Activated naive CD8-positive, alpha-beta T cell treated with anti-CD3 and anti-CD28 coated beads, Interleukin-2, amount 50 U/mL, for 16 hours (primary cell): ENCODE results near the gene FASN.
A peak's percentile ranks its signal among the peaks of the same experiment; 100 is the strongest.

Experiments
- DNase-seq: peaks from one replicate; pipeline ENCODE4 v3.0.0-alpha.2; 2020; ENCODE audit warnings: low read depth, low spot score

Gene FASN

DNA sequence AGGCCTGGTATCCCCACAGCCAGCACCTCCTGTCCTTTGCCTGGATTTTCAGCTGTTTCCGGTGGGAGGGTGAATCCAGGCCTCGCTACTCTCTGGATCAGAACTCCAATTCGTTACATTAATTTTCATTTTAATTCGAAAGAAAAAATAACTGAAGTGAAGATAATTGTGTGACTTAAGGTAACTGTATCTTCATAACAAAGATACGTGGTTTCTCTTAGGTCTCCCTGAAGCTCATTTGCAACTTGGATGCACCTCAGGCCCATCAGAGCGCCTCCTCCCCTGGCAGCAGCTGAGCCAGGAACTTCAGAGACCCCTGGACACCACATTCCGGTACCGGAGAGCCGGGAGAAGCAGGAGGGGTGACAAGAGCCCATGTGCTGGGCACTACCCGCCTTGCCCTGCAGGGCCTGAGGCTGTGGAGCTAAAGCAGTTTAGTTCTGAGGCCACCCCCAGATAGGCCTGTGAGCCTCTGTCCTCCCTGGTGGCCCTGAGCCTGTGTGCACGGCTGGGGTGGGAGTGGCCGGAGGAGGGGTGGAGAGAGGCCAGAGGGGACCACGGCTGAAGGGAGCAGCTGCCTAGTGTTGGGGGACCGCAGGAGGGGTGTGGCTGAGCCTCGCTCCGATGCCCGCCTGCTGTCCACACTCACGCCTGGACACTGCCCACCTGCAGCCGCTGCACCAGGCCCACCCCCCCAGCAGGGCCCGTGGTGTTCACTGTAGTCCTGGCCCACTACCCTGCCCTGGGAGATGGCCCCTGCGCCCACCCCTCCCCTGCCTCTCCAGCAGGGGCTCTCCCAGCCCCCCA is 21.0 kb downstream of the FASN start:
- no peak for DNase-seq

GRCh38 chr17:82076018-82076784 is 21.8 kb downstream of the FASN start:
- no peak for DNase-seq

DNA sequence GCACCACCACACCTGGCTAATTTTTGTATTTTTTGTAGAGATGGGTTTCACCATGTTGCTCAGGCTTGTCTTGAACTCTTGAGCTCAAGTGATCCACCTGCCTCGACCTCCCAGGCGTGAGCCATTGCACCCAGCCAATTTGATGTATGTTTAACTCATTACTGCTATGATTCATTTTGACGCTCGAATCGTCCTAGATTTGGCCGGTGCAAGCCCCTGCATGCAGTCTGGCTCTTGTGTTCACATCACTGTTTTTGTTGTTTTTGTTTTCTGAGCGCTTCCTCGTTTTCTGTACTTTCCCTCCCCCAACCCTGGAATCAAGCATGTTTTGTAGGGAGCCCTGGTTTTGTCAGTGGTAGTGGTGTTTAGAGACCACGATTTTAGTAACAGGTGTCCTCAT is 24.6 kb downstream of the FASN start:
- no peak for DNase-seq

DNA sequence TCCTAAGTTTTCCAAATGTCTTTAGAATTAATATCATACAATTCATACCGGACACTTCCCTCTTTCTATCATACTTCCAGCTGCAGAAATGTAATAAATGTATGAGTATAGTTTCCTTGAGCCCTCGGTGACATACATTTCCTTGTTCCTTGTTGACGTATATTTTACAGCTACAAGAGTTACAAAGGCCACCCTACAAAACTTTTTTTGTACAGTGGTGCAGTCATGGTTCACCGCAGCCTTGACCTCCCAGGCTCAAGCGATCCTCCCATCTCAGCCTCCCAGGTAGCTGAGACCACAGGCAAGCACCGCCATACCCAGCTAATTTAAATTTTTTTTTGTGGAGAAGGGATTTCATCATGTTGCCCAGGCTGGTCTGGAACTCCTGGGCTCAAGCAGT is 25.2 kb downstream of the FASN start:
- no peak for DNase-seq

GRCh38 chr17:82070611-82071010 is 27.4 kb downstream of the FASN start:
- no peak for DNase-seq

GRCh38 chr17:82065638-82066303 is 32.3 kb downstream of the FASN start, which contains the start of gene DUS1L:
TSS of gene DUS1L (minus strand) at chr17:82065804. CDS start at chr17:82065059, 745 bp downstream.
- DNase-seq: peak; percentile 27

GRCh38 chr17:82065193-82065637 is 32.8 kb downstream of the FASN start:
- DNase-seq: no peak

GRCh38 chr17:82064433-82065192 is 33.4 kb downstream of the FASN start:
- no peak for DNase-seq

GRCh38 chr17:82063424-82064415 is 34.3 kb downstream of the FASN start:
- no peak for DNase-seq

DNA sequence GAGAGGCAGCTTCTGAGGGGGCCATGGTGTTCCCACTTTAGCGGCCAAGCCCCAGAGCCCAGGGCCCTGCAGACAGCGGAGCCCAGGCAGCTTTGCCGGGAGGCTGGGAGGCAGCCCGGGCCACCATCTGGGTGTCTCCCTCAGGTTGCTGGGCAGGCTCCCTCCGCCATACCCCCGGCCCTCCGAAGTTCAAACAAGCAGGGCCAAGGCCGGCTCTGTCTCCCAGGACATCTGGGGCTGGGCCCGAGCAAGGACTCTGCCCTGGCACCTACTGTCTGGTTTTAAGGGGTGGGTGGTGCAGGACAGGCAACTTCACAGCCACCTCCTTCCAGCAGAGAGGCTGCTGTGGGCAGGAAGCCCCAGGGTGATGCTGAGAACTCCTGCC is 35.1 kb downstream of the FASN start:
- no peak for DNase-seq

DNA sequence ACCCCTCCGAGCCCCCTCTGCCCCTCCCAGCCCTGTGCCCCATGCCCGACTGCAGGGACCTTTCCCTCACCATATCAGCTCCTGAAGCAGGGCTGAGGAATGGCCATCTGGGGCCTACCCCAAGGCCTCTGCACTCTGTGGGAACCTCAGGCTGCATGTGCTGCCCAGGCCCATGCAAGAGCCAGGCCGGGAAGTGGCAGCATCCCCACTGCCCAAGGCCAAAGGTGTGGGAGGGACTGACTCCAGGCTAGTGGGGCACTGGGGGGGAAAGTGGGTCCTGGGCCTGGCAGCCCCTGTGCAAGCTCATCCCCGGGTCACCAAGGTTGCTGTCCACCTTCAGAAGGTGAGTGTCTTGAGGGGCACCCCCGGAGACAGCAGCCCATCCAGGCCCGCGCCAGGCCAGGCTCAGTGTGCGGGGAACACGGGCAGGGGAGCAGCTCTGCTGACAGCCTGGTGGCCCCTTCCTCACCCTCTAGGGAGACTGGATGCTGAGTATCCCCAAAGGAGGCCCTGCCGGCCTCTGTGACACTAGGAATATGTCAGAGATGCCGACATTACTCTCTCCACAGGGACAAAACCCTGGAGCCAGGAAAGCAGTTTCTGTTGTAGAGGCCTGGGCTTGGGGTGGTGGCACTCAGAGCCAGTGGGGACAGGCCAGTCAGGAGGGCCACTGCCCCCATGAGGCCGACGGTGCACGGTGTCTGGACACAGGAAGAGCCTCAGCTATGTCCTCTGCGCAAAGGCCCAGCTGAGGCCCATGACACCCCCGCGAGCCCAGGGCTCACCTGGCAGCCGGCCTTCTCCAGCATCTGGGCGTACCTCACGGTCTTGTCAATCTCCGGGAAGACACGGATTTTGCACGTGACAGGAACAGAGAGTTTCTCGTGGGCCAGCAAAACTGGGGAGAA is 35.7 kb downstream of the FASN start:
- no peak for DNase-seq

DNA sequence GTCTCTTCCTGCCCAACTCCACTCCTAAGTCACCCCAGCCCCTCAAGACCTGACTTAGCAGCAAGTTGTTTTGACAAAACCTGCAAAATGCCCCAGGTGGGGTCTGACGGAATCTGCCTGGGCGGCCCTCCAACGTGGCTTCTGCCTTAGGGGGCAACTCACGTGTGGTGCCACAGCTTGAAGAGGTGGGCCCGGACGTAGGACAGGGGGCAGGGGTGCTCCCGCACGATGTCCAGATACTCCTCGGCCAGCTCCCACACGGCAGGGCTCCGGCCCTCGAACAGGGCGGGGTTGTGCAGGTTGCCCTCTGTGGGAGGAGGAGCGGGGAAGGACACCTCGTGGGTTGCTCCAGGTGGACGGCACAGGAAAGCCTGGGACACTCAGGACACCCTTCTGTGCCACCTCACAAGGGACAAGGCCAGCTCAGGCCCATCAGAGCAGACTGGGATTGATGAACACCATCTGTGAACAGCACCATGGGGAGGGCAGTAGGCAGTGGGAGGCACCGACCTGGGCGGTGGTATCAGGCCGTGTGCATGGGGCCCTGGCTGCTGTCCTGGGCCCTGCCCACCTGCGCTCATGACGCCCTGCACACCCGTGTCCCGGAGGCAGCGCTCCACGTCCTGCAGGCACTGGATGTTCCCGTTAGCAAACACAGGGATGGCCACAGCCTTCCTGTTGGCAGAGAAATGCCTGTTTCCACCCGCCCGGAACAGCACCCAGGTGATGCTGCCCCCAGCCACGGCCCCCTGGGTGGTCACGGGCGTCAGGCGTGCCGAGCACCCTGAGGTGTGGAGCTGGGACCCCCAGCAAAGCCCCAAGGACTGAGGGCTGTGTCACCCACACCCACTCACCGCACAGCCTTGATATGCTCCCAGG is 36.8 kb downstream of the FASN start:
- DNase-seq: no peak

GRCh38 chr17:82060614-82061013 is 37.4 kb downstream of the FASN start:
- DNase-seq: no peak

DNA sequence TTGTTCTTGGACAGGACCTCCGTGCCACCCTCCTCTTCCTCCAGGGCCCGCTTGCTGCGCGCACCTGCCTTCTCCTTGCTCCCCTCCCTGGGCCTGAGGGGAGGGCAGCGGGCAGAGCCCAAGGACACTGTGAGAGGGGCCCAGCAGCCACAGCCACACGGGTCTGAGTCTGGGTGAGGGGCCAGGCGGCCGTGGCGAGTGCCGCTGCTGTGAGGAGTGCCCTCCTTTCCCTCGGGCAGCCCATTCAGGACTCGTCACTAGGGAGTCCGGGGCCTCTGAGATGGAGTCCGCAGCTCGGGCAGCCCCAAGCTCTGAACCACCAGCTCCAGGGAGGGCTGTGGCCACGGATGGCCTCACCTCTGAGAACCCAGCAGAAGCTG is 38.0 kb downstream of the FASN start:
- no peak for DNase-seq

DNA sequence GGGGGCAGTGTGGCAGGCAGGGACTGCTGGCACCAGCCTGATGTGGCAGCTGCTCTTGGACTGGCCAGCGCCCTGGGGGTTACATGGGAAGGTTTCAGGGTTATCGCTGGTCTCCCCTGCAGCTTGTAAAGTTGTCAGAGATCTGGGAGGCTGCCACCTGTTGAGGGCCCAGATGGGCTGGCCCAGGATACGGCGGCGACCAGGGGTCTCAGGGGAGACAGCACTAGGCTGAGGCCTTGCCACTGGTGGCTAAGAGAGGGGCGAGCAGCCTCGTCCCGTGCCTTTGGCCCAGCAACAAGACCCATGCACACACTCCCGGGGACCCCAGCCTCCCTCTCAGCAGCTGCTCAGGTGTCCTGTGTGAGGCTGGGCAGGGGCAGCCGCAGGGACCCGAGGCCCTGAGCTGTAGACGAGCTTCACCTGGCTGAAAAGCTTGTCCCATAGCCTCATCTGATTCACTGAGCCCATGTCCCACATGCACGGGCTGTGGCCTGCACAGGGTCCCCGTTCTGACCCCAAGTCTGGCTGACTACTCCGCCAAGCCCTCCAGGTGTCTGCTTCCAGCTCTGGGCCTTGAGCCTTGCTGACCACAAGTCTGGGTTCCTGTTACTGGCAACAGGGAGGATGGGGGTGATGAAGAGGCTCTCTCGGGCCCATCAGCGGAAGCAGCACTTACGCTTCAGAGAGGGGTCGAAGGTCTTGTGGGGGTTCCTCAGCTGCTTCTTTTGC is 38.6 kb downstream of the FASN start:
- DNase-seq: no peak

GRCh38 chr17:82058855-82059249 is 39.2 kb downstream of the FASN start:
- DNase-seq: no peak

DNA sequence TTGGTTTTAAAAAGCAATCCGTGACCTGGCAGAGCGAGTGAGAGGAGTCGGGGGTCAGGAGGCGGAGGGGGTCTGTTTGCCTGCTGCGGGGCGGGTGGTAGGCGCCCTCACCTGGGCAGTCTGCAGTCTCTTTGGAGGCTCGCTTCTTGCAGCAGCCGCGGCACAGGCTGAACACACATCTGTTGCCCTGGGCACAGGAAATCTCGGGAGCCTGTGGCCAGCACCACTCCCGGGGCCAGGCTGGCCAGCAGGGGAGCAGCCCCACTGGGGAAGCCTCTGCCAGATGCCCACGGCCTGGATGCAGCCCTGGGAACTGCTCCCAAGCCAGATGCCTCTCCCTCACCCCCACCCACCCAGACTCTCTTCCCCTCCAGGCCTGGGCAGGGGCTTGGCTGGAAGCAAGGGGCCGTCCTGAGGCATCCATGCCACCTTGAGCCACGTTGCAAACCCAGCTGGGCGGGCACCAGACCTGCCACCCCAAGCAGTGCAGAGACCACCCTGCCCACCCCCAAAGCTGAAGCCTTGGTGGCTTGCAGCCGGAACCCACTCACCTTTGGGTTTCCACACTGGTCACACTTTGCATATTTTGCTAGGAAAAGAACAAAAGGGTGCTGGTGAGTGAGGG is 39.7 kb downstream of the FASN start:
- no peak for DNase-seq
